Measurements from ENCODE around the gene ATRX. TPM values are rescaled to one million over a fixed set of nuclear protein-coding genes. Genes with fewer than 3 reads are reported as not detected.

ATRX gene
- total and polyA plus RNA-seq, 2 of the 8 experiments (the other 6 are each of a cell fraction or from before 2014, with no cell fraction given), result 28.4 to 97.8 TPM

DNA sequence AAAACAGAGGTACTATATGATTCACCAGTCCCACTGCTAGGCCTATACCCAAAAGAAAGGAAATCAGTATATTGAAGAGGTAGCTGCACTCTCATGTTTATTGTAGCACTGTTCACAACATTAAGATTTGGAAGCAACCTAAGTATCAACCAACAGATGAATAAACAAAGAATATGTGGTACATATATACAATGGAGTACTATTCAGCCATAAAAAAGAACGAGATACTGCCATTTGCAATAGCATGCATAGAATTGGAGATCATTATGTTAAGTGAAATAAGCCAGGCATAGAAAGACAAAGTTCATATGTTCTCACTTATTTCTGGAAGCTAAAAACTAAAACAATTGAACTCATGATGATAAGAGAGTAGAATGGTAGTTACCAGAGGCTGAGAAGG is 266.3 kb downstream of the ATRX start:
- Histone ChIP-seq H4K5ac (ENCODE audit: insufficient read length, low read depth, low read length) (no peak overlapping the region), H3K36me3 (ENCODE audit: control insufficient read depth in 2 of 4, insufficient read depth in 4 of 4, low read length in 3 of 4) (peaks cover 0 to 29% (median 7%) of the 10 kb centered on the region in 4 experiments; a peak in 3 of 8 replicates), H2BK20ac (ENCODE audit: low read length) (no peak overlapping the region), H3K14ac (ENCODE audit: insufficient read length) (no peak overlapping the region), H2BK120ac (replicated peaks; ENCODE audit: low read depth, low read length) (no peak overlapping the region), H3K56ac (replicated peaks; ENCODE audit: insufficient read length, low read depth, low read length) (no peak overlapping the region), H2BK12ac (ENCODE audit: low read depth, low read length) (no peak overlapping the region), H3K18ac (ENCODE audit: extremely low read depth, low read length) (no peak overlapping the region), H2BK15ac (ENCODE audit: low read length) (no peak overlapping the region), H3K79me1 (ENCODE audit: low read depth, low read length) (no peaks in the 10 kb centered on the region), H3K4me1 (replicated peaks in 1 of 4; ENCODE audit: control insufficient read depth in 3 of 4, insufficient read depth in 4 of 4, low read length in 3 of 4) (no peaks in the 10 kb centered on the region), H3K27me3 (replicated peaks in 1 of 4; ENCODE audit: control insufficient read depth in 3 of 4, extremely low read depth in 1 of 4, insufficient read depth in 3 of 4, low read length in 3 of 4) (no peaks in the 10 kb centered on the region), H2AFZ (ENCODE audit: low read length) (no peak overlapping the region), H3K4me3 (ENCODE audit: extremely low read depth in 1 of 4, insufficient read depth in 2 of 4, low read depth in 3 of 4, low read length in 4 of 4) (no peak overlapping the region), H3K4ac (replicated peaks; ENCODE audit: insufficient read length, low read depth, low read length) (no peak overlapping the region), H3K23me2 (ENCODE audit: low read depth, low read length) (no peaks in the 10 kb centered on the region), H4K8ac (ENCODE audit: extremely low read depth, insufficient read depth, low read length) (no peak overlapping the region), H4K91ac (replicated peaks; ENCODE audit: insufficient read length, low read length) (no peak overlapping the region), H3K9me3 (ENCODE audit: insufficient read depth in 2 of 2, low read depth in 1 of 2, low read length in 1 of 2) (no peaks in the 10 kb centered on the region), H3K9ac (replicated peaks in 1 of 4; ENCODE audit: extremely low read depth in 1 of 4, low read depth in 3 of 4, low read length in 3 of 4) (no peak overlapping the region), H2BK5ac (ENCODE audit: low read depth, low read length) (no peak overlapping the region), H3K4me2 (ENCODE audit: insufficient read depth in 1 of 2, low read depth in 2 of 2, low read length in 2 of 2) (no peak overlapping the region), H2AK5ac (ENCODE audit: low read depth, low read length) (no peak overlapping the region), H3K79me2 (ENCODE audit: control insufficient read depth in 1 of 2, insufficient read depth in 2 of 2, low read length in 2 of 2) (no peaks in the 10 kb centered on the region), H4K20me1 (replicated peaks in 1 of 2; ENCODE audit: control insufficient read depth in 1 of 2, insufficient read depth in 2 of 2, low read length in 2 of 2) (no peaks in the 10 kb centered on the region), H3K23ac (ENCODE audit: insufficient read length) (no peak overlapping the region), H3K27ac (ENCODE audit: low read depth, low read length) (no peak overlapping the region)
- ChIA-PET POLR2A (ENCODE audit: partially characterized antibody) (no interaction called here), CTCF (ENCODE audit: partially characterized antibody) (no interaction called here)
- 82% methylated on average over 1 of the region's 1 CpG; no CpG with 5 or more reads in 1 of the 2 experiments for WGBS, 2 experiments (ENCODE audit: extremely low coverage in 1 of 2, insufficient coverage in 1 of 2, insufficient read length in 1 of 2, insufficient replicate concordance in 2 of 2, low coverage in 1 of 2, low lambda C conversion rate in 2 of 2, missing lambda C conversion rate in 1 of 2)
- FAIRE-seq, result no peak
- no peak for DNase-seq (ENCODE audit: low read depth in 1 of 2, low spot score in 2 of 2)
- no peak for TF ChIP-seq TAF1 (IDR thresholded peaks at IDR 0.05; ENCODE audit: low read depth, low read length)
- no peak for TF ChIP-seq FOSL1 (IDR thresholded peaks at IDR 0.05; ENCODE audit: insufficient read depth, low read depth, low read length)
- TF ChIP-seq NANOG (IDR thresholded peaks at IDR 0.05; ENCODE audit: insufficient read depth, low read depth, low read length, poor library complexity, severe bottlenecking), result no peak
- no peak for TF ChIP-seq SRF (IDR thresholded peaks at IDR 0.05; ENCODE audit: low read depth, low read length)
- no peak for TF ChIP-seq MAFK (IDR thresholded peaks at IDR 0.05; ENCODE audit: low read depth, low read length)
- no peak for TF ChIP-seq SP1 (IDR thresholded peaks at IDR 0.05; ENCODE audit: low read depth, low read length)
- no peak for TF ChIP-seq RAD21 (IDR thresholded peaks at IDR 0.05 in 1 of 2, conservative IDR thresholded peaks at IDR 0.05 in 1 of 2; ENCODE audit: low read depth in 2 of 2, low read length in 2 of 2)
- TF ChIP-seq, protein P1, sequence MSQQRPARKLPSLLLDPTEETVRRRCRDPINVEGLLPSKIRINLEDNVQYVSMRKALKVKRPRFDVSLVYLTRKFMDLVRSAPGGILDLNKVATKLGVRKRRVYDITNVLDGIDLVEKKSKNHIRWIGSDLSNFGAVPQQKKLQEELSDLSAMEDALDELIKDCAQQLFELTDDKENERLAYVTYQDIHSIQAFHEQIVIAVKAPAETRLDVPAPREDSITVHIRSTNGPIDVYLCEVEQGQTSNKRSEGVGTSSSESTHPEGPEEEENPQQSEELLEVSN (IDR thresholded peaks at IDR 0.05), result no peak
- no peak for TF ChIP-seq RXRA (IDR thresholded peaks at IDR 0.05; ENCODE audit: insufficient read depth, low read depth, low read length)
- TF ChIP-seq CEBPB (IDR thresholded peaks at IDR 0.05; ENCODE audit: low read depth, low read length), result no peak
- TF ChIP-seq, protein P2, sequence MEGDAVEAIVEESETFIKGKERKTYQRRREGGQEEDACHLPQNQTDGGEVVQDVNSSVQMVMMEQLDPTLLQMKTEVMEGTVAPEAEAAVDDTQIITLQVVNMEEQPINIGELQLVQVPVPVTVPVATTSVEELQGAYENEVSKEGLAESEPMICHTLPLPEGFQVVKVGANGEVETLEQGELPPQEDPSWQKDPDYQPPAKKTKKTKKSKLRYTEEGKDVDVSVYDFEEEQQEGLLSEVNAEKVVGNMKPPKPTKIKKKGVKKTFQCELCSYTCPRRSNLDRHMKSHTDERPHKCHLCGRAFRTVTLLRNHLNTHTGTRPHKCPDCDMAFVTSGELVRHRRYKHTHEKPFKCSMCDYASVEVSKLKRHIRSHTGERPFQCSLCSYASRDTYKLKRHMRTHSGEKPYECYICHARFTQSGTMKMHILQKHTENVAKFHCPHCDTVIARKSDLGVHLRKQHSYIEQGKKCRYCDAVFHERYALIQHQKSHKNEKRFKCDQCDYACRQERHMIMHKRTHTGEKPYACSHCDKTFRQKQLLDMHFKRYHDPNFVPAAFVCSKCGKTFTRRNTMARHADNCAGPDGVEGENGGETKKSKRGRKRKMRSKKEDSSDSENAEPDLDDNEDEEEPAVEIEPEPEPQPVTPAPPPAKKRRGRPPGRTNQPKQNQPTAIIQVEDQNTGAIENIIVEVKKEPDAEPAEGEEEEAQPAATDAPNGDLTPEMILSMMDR (IDR thresholded peaks at IDR 0.05; ENCODE audit: control extremely low read depth in 1 of 3, insufficient read depth in 1 of 3, low read depth in 1 of 3, low read length in 3 of 3), result no peak

Measured in H1 (cell line).